Epithelial cell of proximal tubule (primary cell): ENCODE results near the gene KIF13A. TPM values are rescaled to one million over a fixed set of nuclear protein-coding genes. Genes with fewer than 3 reads are reported as not detected.
"Not testable (repeated sequence)": the region's sequence is repeated elsewhere in the genome, so short reads cannot be mapped to it uniquely, and the experiment has no call there.

Experiments
- DNase-seq: peaks from one replicate; pipeline ENCODE4 v3.0.0-alpha.2; 2011; ENCODE audit warnings: low read depth
- H3K4me3 ChIP-seq: 2 replicates; pipeline ENCODE4 v1.5.1; 2011; ENCODE audit warnings: low read depth, mild to moderate bottlenecking, low read length
- CTCF ChIP-seq: conservative IDR thresholded peaks from 2 replicates; pipeline ENCODE4 v1.5.1; 2012; ENCODE audit warnings: low read depth, mild to moderate bottlenecking, low read length
- total RNA-seq: library from RNA; depleted of rRNA; stranded (reverse); fragments of >200 nt; gene quantifications from 2 replicates; pipeline ENCODE4 v1.2.3, GENCODE V29; 2015

Gene KIF13A
- total RNA-seq, 1 donor from 2014 or later = 12.5 TPM

GRCh38 chr6:17780061-17780460 is 207.4 kb downstream of the KIF13A start:
- H3K4me3 ChIP-seq = no peak overlapping the region
- no peak for DNase-seq
- TF ChIP-seq CTCF = no peak

DNA sequence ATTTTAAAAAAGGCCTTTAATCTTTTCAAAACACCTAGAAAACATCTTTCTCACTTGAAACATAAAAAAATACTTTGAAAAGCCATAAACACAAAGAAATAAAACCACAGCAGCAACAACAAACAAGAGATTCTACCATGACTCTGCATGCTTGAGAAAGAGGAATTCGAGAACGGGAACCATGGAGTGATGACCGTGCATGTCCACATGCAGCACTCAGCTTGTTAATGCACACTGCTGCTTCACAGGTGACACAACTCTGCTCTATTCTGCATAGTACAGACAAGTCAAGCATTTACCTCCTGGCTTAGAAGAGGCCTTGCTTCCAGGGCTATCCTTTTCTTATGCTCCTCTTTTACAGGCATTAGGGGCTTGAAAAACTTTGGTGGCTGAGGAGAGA is 215.8 kb downstream of the KIF13A start:
- no peak for TF ChIP-seq CTCF
- no peak overlapping the region for H3K4me3 ChIP-seq
- DNase-seq = no peak

- no peak for TF ChIP-seq CTCF
- no peak overlapping the region for H3K4me3 ChIP-seq
- peak; percentile 89 for DNase-seq
Observed at GRCh38 chr6:17768881-17769280, 218.6 kb downstream of the KIF13A start.

GRCh38 chr6:17768388-17768787 is 219.0 kb downstream of the KIF13A start:
- DNase-seq = peak; percentile 74
- no peak for TF ChIP-seq CTCF

DNA sequence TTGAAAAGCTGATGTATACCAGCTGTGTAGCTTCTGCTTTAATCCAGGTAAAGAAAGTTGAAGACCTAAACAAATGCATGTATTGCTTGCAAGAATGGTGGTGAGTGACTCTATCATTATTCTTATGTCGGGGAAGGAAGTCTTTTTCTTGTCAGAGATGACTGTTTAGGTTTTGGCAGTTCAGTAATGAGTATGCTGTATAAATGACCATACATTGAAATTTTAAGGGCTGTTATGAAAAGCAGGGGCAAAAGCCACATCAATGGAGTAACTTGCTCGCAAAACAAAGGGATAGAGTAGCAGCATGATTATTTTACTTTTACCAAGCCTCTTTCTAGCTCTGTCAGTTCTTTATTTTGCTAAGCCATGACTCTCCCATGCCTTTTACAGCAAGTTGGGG is 224.8 kb downstream of the KIF13A start:
- no peak for TF ChIP-seq CTCF
- H3K4me3 ChIP-seq = no peak overlapping the region
- no peak for DNase-seq

More at GRCh38 chr6:17768388-17768787, 219.0 kb downstream of the KIF13A start:
- no peak overlapping the region for H3K4me3 ChIP-seq

DNA sequence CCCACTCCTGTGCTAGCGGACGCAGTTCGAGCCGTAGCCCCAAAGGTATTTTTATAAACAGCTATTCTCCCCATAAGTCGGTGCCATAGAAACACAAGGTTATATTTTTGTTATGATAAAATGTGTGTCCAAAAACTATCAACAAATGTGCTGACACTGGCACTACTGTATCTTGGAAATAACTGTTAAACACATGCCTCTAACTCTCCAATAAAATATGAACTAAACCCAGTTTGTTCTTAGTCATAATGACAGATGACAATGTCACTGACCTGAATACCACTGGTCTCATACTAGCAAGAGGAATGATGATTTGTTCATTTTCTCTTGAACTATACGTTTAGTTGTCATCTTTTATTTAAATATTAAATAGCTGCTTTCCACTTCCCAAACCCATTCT is 229.3 kb downstream of the KIF13A start:
- TF ChIP-seq CTCF = no peak
- no peak for DNase-seq

DNA sequence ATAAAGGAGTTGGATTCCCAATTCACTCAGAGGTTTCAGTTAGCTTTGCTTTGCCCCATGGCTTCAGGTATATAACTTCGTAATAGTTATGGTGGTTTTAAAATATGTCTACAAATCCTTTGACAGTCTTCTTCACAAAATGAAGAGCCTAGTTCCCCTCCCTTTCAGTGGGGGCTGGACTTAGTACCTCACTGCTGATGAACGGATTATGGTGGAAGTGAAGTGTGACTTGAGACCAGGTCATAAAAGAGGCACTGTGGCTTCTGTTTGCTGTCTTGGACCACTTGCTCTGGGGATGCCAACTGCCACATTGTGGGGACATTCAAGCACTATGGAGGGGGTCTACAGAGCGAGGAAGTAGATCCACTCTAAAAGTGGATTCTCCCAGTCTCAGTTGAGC is 233.2 kb downstream of the KIF13A start:
- DNase-seq = no peak
- TF ChIP-seq CTCF = no peak
- H3K4me3 ChIP-seq = no peak overlapping the region

More for the DNA sequence above, 229.3 kb downstream of the KIF13A start:
- H3K4me3 ChIP-seq = no peak overlapping the region

- H3K4me3 ChIP-seq, DNase-seq: not testable (repeated sequence)
Observed at GRCh38 chr6:17745324-17745723, 242.1 kb downstream of the KIF13A start.

GRCh38 chr6:17744757-17745308 is 242.6 kb downstream of the KIF13A start:
- DNase-seq, H3K4me3 ChIP-seq: not testable (repeated sequence)
